NCI-H146 (cell line): ENCODE results near the gene ZC3H13.

Source experiments
- DNase-seq: peaks from one replicate; lab custom pipeline; 2025; lab: John Stamatoyannopoulos, UW

ZC3H13 gene

DNA sequence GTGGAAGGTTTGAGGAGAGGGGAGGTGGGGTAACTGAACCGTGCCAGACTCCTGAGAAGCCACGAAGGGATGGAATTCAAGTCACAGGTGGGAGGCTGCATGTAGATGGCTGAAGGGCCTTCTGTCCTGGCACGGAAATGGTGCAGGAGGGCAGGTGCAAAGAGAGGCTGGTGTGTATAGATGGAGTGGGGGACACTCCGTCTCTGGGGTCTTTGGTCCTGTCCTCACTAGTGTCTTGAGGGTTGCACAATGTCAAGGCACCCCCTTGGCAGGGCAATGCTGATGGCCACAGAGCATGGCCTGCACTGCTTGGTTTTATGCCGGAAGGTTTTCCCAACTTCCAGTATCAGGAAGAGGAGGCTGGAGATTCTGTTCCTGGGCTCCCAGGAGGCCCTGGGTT, 118.3 kb downstream of the ZC3H13 start:
- no peak for DNase-seq

DNA sequence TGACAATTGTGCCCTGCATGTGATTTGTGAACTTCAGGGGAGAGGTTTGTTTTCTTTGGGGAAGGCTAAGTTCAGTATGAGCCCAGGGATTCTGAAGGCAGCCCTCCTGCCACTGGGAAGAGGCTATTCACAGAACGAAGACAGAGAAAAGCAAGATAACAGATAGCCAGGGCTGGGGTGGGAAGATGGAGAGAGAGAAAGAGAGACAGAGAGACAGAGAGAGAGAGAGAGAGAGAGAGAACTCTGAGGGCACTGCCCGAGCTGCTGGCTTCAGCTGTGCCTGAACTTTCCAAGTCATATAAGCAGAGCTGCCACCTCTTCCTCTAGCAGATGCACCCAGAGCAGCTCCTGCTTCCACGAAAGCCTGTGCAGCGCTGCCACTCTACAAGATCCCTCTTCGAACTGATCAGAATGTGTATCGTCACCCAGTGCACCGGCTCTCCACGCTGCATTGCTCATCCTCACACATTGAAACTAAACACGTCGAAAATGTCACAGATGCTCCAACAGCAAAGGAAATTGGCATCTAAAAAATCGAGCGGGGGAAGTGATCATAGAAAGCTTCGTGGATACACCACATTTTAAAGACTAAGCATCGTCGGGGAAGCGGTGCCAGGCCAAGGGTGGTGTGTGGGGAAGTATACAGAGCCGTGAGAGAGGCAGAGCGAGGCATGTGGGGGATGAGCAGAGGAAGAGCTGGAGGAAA, 119.2 kb downstream of the ZC3H13 start:
- DNase-seq, result no peak

DNA sequence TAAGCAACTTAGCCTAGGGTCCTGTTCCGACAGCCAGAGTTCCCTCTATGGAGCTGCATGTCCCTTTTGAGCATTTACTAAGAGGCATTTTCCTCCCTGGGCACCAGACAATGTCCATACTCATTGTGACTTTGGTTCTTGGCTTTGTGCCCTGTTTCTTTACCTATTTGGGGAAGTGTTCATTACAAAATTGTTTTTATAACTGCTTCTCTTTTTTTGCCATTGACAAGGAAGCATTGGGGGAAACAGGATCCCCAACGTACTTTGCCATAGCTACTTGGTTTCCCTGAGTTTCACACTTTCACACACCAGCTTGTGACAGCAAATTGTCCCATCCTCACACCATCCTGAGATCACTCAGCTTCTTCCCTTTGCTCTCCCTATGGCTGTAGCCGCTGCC, 119.9 kb downstream of the ZC3H13 start:
- DNase-seq, result no peak

DNA sequence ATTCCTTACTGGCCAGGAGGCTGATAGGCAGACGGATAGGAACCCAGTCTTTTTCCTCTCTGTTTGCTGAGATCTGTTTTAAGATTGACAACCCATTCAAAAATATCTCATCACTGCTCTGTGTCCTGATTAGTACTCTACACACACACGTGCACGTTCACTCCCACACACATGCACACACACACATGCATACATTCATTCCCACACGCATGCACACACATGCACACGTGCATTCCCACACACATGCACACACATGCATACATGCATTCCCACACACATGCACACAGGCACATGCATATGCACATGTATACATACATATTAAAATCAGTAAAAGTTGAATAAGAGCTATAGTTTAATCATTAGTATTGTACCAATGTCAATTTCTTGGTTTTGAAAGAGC, 120.4 kb downstream of the ZC3H13 start:
- DNase-seq, result no peak

DNA sequence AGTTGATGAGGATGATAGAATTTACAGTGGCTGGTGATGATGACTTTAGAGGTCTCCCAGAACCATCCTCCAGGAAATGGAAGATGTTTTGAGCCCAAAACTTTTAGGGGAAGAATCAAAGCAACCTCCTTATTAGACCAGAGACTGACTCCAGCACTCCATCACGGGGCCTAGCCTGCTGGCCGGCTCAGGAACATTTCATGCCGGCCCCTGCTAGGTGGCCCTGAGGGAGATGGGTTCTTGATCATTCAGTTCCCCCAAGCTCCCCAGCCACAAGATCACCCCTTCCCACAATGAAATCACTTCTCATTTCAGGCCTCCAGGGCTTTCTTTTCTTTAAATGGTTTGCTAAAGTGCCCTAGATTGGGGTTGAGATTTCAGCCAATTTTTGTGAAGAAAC, 121.3 kb downstream of the ZC3H13 start:
- DNase-seq, result no peak

DNA sequence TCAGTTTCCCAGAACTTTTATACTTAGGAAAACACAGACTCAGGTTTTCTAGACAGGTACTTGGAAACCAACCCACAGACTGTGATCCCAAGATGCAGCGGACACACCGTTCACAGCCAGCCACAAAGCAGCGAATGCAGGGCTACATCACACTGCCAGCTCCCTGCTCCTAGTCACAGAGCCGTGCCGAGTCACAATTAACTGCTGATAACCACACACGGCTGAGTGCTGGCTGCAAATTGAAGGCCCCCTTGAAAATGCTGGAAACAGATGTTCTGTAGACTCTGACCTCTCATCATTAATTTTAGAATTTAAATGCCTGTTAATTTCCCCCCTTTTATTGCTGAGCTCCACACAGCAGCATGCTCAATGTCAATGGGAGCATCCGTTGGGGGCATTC, 122.4 kb downstream of the ZC3H13 start:
- DNase-seq, result no peak

DNA sequence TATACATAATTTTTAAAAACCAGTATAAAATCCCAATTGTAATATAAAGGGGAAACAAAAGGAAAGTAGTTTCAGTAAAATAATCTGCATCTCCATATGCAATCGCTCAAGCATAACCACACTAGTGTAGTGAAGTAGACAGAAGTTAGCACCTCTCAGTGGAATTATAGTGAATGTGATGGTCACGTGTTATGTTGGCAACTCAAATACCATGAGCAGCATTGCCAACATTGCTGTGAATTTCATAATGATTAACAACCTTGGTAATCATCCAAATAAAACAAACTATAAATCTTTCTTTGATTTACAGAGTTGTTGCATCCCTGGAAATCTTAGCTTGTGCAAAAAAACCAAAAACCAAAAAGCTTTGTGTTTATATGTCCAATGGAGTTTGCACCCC, 123.7 kb downstream of the ZC3H13 start:
- no peak for DNase-seq

DNA sequence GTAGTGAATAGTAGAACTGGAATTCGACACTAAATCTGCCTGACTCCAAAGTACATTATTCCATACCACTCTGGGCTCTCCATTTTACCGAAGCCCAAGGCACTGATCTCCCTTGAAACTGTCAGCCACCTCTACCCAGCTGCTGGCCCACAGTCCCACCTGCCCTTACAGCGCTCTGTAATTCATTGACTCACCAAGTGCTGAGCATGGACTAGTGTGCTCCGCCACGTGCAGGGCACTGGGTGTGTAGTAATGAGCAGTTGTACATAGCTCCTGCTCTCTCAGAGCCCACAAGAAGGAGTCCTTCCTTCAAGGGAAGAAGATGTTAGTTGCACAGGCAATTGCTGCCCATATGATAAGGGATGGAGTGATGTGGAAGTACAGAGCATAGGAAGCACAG, 124.4 kb downstream of the ZC3H13 start:
- no peak for DNase-seq

DNA sequence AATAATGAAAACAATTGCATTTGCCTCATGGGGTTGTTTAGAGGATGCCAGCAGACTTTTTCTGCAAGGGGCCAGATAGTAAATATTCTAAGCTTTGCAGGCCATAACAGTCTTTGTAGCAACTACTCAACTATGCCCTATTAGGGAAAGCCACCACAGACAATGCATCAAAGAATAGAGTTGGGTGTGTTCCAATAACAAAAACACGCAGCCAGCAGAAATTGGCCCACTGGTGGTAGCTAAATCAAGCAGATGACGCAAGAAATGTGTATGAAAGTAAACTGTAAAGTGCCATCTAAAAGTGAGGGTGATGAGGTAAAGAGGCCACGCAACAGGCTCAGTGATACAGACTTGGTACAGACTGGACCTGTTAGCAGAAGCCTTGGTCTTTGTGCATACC, 125.8 kb downstream of the ZC3H13 start:
- no peak for DNase-seq

DNA sequence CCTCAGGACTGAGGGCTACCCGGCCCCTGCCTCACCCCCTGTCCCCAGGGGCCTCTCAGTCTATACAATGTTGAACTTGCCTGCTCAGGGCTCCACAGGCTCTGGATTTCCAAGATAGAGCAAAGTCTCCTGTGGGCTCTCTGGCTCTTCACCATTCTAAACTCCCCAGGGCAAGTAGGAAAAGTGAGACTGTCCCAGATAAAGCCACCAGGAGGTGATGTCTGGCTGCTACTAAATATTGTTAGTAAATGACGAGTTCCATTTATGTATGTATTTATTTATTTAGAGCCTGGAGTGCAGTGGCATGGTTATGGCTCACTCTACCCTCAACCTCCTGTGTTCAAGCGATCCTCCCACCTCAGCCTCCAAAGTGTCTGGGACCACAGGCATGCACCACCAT, 127.4 kb downstream of the ZC3H13 start:
- no peak for DNase-seq

DNA sequence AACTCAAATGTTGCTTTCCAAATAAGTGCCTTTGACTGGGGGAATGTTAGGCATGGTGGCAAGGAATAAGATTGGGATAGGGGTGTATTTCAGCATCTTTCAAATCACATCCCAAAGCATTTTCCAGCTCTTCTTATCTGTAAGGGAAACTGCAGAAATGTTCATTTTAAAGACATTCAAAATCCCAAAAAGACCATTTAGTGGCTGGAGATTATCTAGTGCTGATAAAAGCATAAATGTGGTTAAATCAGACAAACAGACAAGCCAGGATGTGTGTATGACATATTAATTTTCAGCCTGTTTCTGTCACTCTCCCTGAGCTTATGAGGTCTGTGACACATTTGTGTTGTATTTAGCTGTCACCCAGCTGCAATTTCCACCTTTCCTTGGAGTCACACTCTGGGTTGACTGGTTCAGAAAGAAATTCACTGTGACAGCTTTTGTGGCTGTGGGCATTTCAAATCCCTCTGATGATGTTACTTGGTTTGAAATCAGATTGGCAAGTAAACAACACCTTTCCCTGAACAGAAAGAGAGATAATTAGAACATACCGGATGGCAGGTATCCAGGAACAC, 131.3 kb downstream of the ZC3H13 start:
- DNase-seq, result no peak

DNA sequence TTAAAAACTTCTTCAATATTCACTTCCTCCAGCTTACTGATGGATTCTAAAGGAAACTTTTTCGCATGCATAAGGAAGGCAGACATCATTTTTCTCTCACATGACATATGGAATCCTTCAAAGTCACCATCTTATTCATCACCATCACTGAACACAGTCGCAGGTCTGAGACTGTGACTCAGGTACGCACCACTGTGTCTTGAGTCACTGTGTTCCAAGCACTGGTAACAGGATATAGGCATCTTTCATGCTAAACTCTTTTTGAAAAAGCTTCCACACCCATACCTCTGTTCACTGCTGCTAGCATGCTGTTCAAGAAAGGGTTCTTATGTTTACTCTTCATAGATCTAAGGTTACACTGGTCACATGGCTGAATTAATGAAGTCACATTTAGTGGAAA, 133.9 kb downstream of the ZC3H13 start:
- DNase-seq, result no peak

DNA sequence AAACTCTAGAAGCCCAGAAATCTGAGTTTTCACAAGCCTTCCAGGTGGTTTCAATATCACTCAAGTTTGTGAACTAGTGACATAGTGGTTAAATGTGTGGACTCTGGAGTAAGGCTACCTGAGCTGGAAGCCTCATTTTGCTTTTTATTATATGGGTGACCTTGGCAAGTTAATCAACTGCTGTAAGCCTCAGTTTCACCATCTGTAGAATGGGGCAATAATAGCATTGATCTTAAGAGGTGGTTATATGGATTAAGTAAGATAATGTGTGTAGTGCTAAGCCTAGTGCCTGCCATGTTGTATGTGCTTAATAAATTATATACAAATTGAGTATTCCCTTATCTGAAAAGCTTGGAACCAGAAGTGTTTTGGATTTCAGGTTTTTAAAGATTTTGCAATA, 135.5 kb downstream of the ZC3H13 start:
- DNase-seq, result no peak

DNA sequence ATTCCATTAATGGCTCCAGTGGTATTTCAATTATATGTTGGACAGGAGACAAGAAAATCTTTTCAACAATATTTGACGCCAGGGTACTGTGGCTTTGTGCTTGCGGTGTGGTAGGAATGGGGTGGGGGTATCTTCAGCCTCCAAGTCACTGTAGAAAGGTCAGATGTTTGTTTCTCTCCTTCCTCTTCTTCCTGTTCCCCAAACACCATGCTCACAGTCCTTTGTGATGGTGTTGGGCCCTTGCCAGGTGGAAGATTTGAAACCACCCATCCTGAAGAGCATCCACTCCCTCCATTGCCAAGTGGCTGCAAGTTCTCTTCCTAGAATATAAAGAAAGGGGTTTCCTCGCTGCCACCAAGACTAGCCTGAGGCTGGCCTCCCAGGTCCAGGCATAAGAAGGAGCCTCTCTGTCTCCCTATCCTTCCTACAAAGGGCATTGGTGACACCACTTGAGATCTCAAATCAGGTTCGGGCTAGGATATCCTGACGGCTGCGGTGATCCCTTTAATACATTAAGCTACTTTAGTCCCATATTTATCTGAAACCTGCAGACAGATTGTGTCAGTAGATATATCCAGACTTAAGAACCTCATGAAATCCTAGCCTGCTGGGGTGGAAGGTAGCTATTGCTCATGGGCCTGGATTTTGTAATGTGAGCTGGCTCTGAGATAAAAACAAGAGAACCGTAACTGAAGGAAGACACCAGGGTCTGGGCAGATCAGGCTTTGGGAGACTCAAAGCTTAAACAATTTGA, 136.7 kb downstream of the ZC3H13 start:
- DNase-seq, result no peak

DNA sequence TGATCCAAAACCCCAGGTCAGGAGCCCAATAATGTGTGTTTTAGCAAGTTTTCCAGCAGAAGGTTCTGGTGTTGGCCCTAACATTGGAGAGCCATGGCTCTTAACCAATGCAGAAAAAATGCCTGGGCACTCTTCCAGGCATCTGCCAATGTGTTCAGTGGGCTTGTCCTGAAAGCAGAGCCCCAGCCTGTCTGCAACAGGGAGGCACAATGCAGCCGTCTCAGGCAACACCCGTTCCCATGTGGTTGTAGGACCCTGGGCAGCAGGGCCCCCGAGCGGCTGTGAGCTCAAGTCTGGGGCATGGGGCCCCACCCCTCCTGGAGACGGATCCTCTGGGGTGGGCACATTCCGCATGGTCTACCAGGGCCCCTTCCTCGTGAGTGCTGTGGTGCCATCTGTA, 142.9 kb downstream of the ZC3H13 start:
- no peak for DNase-seq

DNA sequence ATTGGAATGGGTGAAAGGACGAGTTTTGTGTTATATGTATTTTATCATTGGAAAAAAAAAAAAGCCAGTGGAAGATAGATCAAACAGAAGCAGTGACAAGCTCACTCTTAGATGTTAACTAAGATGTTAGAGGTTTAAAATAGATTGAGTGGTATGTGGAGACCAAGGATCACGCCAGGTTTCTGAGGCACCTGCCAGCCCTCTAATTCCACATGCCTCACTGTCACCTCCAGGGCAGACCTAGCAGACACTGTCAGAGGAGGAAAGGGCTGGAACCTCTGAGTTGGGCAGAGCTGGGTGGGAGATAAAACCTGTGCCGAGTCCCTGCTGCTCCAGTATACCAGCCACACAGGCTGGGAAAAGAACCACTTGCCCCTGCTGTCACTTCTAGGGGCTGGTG, 143.5 kb downstream of the ZC3H13 start:
- DNase-seq, result no peak

DNA sequence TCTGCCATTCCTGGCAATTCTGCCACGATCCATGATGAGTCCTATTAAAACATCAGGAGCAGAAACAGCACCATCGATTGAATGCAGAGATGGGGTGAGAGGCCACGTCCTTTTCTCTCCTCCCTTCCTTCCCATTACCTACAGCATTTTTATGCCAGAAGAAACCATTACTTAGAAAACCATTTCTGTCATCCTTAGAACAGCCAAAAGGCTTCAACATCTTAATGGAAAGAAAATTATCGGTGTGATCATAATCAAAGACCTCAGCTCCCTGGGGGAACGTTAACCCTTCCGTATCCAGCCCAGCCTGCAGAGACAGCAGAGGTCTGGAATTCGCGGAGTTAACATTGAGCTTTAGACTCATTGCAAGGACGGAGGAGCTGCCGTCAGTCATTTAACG, 145.0 kb downstream of the ZC3H13 start:
- DNase-seq, result no peak
